ENCODE results near the gene KIF16B. TPM values are rescaled to one million over a fixed set of nuclear protein-coding genes. Genes with fewer than 3 reads are reported as not detected.

The KIF16B gene
- polyA plus RNA-seq, 12 donors = 7.9 to 33.0 (median 22.5) TPM; not detected in 1

DNA sequence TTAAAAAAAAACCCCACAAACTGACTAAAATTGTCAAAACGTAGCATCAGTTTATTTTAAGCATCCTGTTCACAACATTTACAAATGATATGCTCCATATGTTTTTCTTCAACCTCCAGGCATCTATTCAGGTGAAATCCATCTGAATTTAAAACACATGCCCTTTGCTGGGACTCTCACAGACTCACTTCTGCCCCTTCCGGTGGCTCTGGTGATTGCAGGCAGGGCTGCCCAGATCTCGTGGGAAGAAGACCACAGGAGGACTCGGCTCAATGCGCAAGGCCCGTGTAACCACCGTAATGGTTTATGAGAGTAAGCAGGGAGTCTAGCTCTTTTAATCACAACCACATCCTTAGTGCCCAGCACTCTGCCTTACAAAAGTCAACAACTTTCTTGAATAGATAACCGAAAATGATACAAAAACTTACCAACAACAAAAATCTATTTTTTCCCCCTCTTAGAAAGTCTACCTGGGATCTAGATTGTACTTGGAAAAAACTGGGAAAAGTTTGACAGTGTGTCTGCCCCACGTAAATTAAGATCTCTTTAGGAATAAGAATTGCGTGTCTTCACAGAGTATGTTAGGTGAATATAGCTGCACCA lies 139.1 kb downstream of the KIF16B start:
- DNase-seq = peak; percentile 8

DNA sequence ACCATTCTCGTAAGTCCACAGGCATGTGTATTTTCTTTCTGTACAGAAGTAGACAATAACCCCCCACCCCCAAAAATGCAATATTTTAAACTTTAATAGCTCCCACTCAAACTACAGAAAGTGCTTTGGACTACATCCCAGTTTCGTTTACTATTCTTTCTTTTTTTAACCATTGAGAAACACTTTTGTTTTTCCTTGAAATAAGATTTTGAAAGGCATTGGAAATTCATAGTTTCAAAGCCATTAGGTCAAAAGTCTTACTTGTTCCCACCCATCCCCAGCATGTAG lies 140.0 kb downstream of the KIF16B start:
- DNase-seq = no peak

DNA sequence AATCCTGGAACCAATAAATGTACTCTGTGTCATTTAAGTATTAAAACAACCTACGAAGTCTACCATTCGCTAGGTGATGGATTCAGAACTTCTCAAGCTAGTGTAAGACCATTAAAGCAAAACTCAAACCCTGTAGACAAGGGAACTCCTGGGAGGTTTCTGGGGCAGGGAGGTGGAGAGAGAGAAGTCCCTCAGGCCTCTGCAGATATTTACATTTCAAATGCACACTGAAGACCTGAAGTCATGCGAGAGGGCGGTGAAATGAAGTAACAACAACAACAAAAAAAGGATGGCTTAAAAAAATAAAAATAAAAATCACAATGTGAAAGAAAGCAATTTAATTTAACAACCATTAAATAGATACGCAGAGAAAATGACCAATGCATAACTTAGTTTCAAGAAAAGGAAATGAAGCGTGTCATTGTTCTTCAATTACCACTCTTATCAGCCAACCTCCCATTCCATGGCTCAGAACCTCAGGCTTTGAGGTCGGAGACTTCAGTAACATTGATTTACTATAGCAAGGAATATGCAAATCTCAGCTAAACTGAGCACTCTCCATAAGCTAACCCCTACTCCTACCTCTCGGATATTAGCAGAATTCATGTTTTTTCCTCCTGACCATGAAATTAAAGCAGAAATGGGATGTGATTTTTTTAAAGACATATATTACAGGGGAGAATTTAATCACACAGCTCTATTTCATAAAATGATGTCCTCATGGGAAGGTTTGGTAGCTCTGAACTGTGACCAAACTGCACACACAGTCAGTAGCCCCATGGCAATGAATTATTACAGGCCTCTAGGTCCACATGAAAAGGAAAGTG lies 140.6 kb downstream of the KIF16B start:
- DNase-seq = no peak

DNA sequence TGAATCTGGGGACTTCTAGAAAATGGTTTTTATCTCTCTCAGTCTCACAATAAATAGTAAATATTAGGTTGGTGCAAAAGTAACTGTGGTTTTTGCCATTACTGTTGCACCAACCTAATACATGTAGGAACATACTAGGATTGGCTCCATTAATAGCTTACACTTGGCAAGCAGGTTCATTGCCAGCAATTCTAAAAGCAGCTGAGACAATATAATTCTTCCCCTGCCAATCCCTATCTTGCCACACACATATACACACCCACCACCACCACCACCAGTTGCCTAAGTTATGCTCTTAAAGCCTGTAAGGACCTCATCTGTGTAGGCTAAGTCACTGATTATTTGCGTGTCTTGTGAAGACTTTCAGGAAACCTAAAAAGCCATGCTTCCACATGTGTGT lies 145.1 kb downstream of the KIF16B start:
- DNase-seq = no peak

DNA sequence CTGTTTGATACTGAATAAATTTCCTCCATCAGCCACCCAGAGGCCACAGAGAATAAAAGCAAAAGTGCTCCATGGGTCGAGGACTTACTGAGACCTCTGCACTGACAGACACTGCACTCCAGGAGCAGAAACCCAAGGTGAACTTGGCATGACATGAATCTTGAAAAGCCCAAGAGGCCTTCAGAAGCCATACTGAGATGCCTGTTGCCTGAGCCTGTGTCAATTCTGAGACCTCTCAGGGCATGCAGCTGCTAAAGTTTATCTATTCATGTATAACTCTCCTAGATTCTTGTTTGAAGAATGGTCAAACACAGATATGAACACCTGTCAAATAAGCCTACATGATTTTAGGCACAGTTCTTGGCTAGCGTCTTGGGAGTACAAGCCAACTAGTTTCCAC lies 145.7 kb downstream of the KIF16B start:
- no peak for DNase-seq

DNA sequence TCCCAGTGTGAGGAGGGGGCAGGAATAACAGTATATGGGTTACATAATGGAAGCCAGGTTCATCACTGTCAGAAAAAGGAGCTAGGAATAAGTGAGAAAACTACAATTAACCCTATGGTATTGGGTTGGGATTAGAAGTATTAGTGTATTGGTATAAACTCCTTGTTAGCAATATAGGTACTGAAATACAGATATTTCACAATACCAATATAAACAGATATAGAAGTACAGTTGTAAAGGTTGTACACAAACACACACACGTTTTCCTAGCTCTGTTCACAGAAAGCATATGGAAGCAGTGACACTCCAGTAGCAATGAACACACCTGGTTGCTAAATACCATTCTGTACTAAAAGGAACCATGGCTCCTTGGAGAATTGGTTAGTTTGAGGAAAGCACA lies 148.5 kb downstream of the KIF16B start:
- DNase-seq = no peak

DNA sequence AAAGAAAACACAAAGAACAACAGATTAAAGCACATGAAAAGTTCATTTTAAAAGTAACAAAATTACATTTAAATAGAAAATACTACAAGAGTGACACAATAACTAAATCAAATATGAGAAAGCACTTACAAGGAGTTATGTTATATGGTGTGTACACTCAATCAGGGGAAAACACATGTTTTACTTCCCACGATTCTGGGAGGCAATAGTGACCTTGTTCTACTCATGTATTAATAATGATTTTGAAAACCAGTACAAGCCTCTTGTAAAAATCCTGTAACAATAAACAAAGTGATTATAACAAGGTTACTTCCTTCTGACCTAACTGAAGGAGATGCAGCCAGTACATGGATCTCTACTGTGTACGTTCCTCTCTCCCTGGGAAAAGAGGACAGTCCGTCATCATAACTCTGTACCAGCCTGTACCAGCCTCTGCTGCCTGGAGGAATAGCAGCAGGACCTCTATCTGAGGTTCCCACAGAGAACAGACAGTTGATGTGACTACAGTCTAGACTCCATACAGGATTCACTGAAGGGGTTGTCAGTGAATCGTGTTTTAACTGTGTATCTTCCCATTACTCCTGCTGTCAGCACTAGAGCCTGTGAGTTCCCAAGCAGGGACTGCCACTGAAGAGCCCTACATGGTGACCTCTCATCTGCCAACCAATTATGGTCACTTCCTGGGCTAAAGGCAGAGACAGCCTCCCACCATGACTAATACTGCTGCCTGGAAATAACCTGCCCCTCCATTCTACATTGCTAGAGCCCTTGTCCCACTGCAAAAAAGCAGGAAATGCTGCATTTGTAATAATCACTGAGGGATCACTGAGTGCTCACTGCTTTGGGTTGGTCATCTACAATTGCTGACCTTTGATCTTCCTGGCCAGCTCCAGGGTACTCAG lies 149.7 kb downstream of the KIF16B start:
- no peak for DNase-seq

DNA sequence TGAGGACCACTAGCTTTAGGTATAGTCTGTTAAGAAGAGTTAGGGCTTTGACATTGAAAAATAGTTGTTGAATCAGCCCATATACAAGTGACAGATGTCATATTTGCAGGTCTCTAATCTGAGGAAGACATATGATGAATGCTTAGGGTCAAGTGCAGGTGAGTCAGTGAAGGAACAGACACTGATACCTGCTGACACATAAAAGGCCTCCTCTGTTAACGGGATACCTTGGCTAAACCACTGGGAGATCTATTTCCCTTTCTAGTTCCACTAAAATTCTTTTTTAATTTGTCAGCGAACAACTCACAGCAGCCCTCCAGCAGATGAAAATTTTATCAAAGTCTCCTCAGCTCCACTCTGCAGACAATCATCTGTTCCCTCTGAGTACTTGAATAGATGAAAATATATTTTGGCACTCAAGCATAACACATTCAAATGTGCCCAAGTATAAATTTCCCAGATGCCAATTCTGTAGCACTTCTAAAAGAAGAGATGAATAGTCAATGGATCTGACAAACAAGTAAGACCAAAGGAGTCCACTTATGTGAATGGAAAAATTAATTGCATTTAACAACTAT lies 154.0 kb downstream of the KIF16B start:
- DNase-seq = no peak

DNA sequence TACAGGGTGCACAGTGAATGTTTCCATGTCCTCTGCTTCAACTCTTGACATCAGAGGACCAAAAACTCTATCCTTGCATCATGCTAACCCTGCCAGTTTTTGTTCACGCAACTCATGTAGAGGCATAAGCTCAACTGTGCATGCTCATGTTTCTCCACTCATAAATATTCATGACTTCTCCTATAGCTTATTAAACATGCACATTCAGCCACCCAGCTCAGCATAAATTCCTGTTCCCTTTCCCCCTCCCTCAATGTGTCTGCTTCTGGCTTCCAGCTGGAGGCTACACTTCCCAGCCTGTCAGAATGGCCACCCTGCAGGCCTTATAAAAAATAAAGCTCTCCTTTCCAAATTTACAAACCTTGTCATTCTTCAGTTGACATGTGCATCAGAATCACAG lies 154.6 kb downstream of the KIF16B start:
- DNase-seq = no peak

DNA sequence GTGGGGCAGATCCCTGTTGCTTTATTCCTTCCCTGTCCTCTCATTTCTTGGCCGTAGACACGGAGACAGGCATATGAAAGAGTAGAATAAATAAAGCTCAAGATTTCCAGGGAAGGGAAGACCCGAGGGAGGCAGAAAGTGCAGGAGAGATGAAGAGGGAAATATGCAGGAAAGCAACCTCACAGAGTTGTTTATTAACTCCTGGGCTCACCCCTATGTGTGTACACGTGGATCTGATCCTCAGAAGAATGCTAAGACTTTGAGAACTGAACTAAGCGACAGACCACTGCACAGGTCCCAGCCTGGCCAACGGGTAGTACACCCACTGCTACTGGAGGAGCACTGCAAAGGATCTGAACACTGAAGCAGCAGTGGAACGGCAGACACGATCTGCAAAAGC lies 156.2 kb downstream of the KIF16B start:
- DNase-seq = no peak

DNA sequence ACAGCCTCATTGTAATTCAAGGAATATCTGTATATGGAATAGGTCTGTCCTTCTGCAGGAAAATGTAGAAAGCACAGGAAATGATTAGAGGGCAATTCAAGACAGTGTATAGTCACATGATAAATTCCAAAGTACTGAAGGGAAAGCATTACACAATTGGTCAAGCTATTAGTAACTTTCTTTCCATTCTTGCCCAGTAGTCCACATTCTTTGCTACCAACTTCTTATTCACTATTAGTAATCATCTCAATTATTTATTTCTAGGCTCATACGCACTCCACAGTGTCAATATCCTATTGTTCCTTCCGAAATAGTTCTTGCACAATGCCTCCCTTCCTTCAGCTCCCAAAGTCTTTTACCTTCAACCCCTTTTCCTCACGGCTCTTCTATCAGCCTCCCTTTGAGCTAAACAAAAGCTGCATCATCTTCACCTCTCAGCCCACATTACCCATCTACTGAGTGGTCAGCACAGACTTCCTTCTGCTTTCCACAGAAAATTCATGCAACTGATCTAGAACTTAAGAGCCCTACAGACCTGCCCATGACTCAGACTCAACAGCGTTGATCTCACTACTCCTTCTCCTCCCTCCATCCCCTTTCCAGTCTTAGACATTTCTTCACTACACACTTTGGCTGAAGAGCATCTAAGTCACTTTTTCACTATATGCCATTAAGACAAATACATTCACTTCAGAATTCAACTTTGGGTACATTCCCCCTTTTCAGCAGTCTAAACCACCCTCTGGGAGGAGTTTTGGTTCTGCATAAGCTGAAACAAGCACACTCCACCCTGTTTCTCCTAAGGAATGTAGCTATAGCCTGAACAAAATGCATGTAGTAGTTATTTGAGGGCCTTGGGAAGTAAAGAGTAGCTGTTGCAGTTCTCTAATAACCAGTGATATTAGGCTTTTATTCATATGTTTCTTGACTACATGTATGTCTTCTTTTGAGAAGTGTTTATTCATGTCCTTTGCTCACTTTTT lies 157.9 kb downstream of the KIF16B start:
- DNase-seq = no peak

DNA sequence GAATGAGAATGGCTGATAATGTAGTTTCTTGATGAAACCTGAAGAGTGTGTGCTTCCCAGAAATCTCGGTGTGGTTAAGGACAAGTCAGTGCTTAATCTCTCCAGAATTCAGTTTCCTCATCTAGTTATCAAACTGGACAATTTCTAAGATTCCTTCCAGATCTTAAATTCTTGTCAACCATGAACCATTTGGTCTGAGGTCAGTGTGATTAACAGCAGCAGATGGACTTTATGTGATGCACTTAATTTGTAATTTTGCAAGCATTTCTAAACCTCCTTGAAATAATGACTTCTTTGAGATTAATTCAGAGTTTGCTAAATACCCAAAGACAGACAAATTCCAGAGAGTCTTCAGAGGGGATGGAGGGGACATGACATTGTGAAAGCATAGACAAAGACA lies 160.3 kb downstream of the KIF16B start:
- DNase-seq = no peak

DNA sequence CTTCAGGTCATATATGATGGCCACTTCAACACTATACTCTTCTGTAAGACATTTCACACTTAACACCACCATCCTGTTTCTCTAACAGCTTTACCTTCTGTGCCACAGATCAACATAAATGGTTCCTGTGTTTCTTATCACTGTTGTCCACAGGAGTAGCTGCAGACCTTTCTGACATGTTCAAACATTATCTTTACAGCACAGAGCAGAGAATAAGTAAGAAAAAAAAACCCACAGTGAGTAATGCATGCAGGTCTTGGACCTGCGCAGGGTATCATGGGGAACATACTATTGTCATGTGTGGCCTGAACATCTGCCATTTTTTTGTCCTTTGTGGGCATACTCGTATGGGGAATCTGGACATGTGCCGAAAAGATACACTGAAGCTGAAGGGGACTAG lies 161.9 kb downstream of the KIF16B start:
- no peak for DNase-seq

DNA sequence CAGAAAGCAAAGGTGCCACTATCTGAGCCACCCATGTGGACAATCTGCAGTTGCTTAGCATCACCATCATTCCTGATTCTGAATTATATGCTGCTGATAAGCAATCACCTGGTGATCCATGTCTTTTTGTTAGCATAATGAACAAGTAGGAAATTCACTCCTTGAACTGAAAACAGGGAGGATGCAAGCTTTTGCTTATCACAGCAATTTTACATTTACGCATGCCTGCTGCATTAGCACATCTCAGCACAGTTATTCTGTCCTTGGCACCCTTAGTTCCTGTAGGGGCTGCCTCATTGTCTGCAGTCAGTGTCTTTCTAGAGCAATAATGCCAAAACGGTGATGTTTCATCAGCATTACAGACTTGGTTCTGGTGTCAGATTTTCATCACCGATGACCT lies 162.6 kb downstream of the KIF16B start:
- no peak for DNase-seq

DNA sequence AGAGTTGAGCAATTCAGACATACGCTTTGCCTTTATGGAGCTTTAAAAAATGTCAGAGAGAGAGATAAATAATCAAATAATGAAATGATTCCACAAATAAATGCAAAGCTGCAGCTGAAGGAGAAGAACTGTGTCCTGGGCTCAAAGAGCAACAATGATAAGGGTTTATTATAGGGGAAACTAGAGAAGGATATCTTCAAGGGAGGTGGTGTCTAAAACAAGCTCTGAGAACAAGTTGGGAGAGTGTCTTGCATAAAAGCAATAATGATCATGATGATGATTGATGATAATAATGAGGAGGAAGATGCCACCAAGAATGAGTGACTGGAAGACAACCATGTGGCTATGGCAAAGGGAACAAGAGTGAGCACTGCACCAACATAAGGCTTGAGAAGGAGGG lies 164.3 kb downstream of the KIF16B start:
- no peak for DNase-seq

DNA sequence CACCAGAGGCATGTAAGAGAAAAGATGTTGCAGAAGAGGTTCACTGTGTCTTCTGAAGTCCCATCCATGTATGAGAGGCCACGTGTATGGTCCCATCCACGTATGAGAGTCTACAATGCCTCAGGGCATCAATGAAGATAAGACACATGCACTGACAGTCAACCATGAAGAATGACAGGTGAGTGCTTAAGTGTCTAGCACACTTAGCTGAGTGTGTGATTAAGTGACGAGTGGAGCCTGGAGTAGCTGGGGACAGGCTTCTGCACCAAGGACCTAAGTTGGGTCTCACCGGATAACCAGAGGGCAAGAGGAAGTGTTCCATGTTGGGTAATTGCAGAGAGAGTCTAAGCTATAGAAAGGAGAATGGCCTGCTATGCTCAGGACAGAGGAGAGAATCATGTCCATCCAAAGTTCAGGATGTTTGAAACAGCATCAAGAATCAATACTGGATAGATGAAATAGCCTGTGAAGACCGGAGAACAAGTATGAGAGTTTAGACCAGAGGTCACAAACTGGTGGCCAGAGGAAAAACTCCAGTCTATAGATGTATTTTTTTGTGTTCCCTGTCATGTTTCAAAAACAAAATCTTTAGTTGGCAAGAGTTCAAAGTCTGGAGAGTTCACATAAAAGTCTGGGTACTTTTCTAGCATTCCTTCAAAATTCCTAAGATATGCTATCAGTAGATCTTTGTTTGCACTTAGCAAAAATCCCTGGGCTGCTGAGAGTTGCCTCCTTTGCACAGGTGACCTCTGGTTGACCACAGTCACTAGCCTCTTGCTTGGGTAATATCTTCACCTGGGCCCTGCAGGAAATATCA lies 165.8 kb downstream of the KIF16B start:
- no peak for DNase-seq

DNA sequence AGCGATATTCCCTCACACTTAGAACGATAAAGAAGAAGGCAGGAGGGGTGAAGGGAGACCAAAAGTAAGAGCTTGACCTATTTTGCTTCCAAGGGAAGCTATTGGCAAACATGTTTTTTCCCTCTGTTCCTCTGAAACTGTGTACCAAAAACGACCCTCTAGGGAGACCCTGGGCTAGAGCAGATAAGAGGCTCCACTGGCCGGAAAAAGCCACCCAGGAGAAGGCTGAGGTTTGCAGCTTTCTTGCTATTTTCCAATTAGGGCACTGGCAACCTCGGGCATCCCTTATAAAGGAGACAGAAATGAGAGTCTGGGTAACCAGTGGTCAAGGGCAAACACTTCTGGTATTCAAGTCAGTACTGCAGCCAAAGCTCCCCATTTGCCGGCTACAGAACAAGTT lies 168.0 kb downstream of the KIF16B start:
- no peak for DNase-seq

DNA sequence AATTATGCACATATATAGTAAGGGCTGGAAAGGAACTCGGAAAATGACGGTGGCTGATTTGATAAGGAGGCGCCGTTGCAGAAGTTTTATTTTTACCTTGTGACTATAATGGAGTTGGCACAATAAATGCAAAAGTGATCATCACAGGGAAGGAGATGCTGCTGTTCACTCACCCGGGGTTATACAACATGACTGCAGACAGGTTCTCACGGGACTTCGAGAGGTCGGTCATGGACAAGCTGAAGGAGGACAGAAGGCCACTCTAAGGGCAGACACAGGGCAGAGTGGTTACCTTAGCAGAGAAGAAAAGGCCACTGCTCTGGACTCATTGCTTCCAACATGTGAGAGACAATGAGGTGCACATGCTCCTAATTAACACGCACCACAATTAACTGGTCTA lies 168.6 kb downstream of the KIF16B start:
- DNase-seq = no peak

DNA sequence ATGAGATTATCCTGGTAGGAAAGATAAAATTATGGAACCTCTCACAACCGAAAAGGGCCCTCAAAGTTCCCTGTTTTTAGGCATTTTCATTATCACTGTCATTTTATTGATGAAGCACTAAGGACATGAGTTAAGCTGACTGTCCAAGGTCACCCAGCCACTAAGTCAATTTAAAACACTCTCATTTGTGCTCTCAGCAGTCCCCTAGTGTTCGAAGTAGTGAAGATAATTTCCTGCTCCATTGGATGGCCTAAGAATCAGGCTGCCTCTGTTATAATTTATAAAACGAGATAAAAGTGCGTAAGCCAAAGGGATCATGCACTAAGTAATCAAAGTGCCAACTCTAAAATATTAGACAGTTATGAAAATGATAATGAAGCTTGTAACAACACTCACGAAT lies 169.1 kb downstream of the KIF16B start:
- no peak for DNase-seq

DNA sequence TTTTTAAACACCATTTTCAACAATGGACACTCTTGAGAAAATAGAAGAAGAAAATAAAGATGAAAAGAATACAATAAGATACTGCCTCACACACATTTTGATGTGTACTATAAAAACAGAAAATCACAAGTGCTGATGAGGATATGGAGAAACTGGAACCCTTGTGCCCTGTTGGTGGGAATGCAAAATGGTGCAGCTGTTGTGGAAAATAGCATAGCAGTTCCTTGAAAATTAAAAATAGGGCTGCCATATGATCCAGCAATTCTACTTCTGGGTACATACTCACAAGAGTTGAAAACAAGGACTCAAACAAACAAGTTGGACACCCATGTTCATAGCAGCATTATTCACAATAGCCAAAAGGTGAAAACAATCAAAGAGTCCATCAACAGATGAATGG lies 173.0 kb downstream of the KIF16B start:
- DNase-seq = no peak

All from muscle of arm (tissue), 12 donors.